Neuronal stem cell (in vitro differentiated cells): ENCODE measurements around the gene ASXL2.

Experiments used
- DNase-seq: peaks from one replicate; pipeline ENCODE4 v3.0.0-alpha.2; 2013; ENCODE audit warnings: low spot score
- H2AFZ ChIP-seq: one replicate; pipeline ENCODE4 v1.6.1; 2013; ENCODE audit warnings: mild to moderate bottlenecking, low read length, inconsistent platforms
- H2AK5ac ChIP-seq: 2 replicates; pipeline ENCODE4 v1.6.1; 2013; ENCODE audit warnings: low read depth, mild to moderate bottlenecking, inconsistent platforms, low read length, moderate library complexity, mixed read lengths
- H2BK120ac ChIP-seq: 2 replicates; pipeline ENCODE4 v1.6.1; 2013; ENCODE audit warnings: low read depth, mild to moderate bottlenecking, inconsistent platforms, low read length, moderate library complexity, mixed read lengths
- H2BK12ac ChIP-seq: one replicate; pipeline ENCODE4 v1.6.1; 2013; ENCODE audit warnings: low read length, inconsistent platforms
- H2BK15ac ChIP-seq: 2 replicates; pipeline ENCODE4 v1.6.1; 2013; ENCODE audit warnings: mild to moderate bottlenecking, low read length, inconsistent platforms, mixed read lengths
- H2BK5ac ChIP-seq: one replicate; pipeline ENCODE4 v1.6.1; 2013; ENCODE audit warnings: inconsistent platforms, mild to moderate bottlenecking, low read length, moderate library complexity
- H3K14ac ChIP-seq: one replicate; pipeline ENCODE4 v1.6.1; 2013; ENCODE audit warnings: low read length, inconsistent platforms
- H3K18ac ChIP-seq: 2 replicates; pipeline ENCODE4 v1.6.1; 2013; ENCODE audit warnings: low read length, inconsistent platforms
- H3K23ac ChIP-seq: 2 replicates; pipeline ENCODE4 v1.6.1; 2013; ENCODE audit warnings: low read depth, mild to moderate bottlenecking, mixed read lengths, low read length, inconsistent platforms; ENCODE audit not compliant: poor library complexity
- H3K27ac ChIP-seq: replicated peaks from 3 replicates; pipeline ENCODE4 v1.5.1; 2013; ENCODE audit warnings: low read length, inconsistent platforms
- H3K27me3 ChIP-seq, 3 experiments: 2 replicates each; pipeline ENCODE4 v1.6.1; 2013; ENCODE audit warnings: low read length in 3 of 3, mild to moderate bottlenecking in 2 of 3, inconsistent platforms in 1 of 3, low read depth in 1 of 3, mixed read lengths in 1 of 3, moderate library complexity in 1 of 3; ENCODE audit not compliant: control insufficient read depth in 3 of 3, insufficient read depth in 3 of 3
- H3K36me3 ChIP-seq, 2 donors: replicated peaks in 1 of 2; 2 replicates each; pipeline ENCODE4 v1.6.1; 2013; ENCODE audit warnings: low read length in 2 of 2; ENCODE audit not compliant: control insufficient read depth in 2 of 2, insufficient read depth in 2 of 2
- H3K4ac ChIP-seq: 2 replicates; pipeline ENCODE4 v1.6.1; 2013; ENCODE audit warnings: inconsistent platforms, mild to moderate bottlenecking, low read length, moderate library complexity
- H3K4me1 ChIP-seq, 2 donors: 1 replicate in 1 of 2; 2 replicates in 1 of 2; pipeline ENCODE4 v1.6.1; 2013; ENCODE audit warnings: low read length in 2 of 2, low read depth in 1 of 2; ENCODE audit not compliant: control insufficient read depth in 2 of 2, insufficient read depth in 1 of 2
- H3K4me2 ChIP-seq: one replicate; pipeline ENCODE4 v1.6.1; 2013; ENCODE audit warnings: mild to moderate bottlenecking, low read length, inconsistent platforms; ENCODE audit not compliant: insufficient read depth, poor library complexity, severe bottlenecking
- H3K4me3 ChIP-seq, 2 donors: 2 replicates each; pipeline ENCODE4 v1.5.1; 2013; ENCODE audit warnings: low read length in 2 of 2, mild to moderate bottlenecking in 2 of 2, inconsistent platforms in 1 of 2, moderate library complexity in 1 of 2
- H3K79me1 ChIP-seq: one replicate; pipeline ENCODE4 v1.6.1; 2013; ENCODE audit warnings: low read depth, mild to moderate bottlenecking, inconsistent platforms, low read length, moderate library complexity
- H3K9ac ChIP-seq: one replicate; pipeline ENCODE4 v1.6.1; 2013; ENCODE audit warnings: mild to moderate bottlenecking, low read depth, low read length, inconsistent platforms; ENCODE audit not compliant: poor library complexity
- H3K9me3 ChIP-seq, 2 donors: replicated peaks in 1 of 2; 2 replicates each; pipeline versions ENCODE3 to v1.6.1; 2013; ENCODE audit warnings: low read length in 2 of 2, mild to moderate bottlenecking in 2 of 2, inconsistent platforms in 1 of 2, low read depth in 1 of 2, mixed read lengths in 1 of 2, moderate library complexity in 1 of 2; ENCODE audit not compliant: control insufficient read depth in 2 of 2, insufficient read depth in 1 of 2
- H4K8ac ChIP-seq: one replicate; pipeline ENCODE4 v1.6.1; 2013; ENCODE audit warnings: low read depth, mild to moderate bottlenecking, inconsistent platforms, low read length, moderate library complexity
- H4K91ac ChIP-seq: one replicate; pipeline ENCODE4 v1.6.1; 2013; ENCODE audit warnings: low read length, low read depth, mild to moderate bottlenecking, inconsistent platforms; ENCODE audit not compliant: poor library complexity
- WGBS, 2 donors: extraction: QIAGEN DNeasy Blood & Tissue Kit; methylation state at CpG; one replicate each; pipeline ENCODE4 v1.1.7; 2013; ENCODE audit warnings: missing lambda C conversion rate in 2 of 2, mixed read lengths in 1 of 2; ENCODE audit not compliant: insufficient read length in 2 of 2, insufficient replicate concordance in 1 of 2; ENCODE audit errors: extremely low coverage in 2 of 2; 5-methylcytosine and 5-hydroxymethylcytosine counted together

ASXL2 gene

GRCh38 chr2:25824718-25825117 is 53.6 kb downstream of the ASXL2 start:
- no peak overlapping the region for H3K14ac ChIP-seq
- H3K18ac ChIP-seq = no peak overlapping the region
- H3K9me3 ChIP-seq = no peaks in the 10 kb centered on the region
- H3K23ac ChIP-seq = no peak overlapping the region
- H2AK5ac ChIP-seq = no peak overlapping the region
- H3K79me1 ChIP-seq = no peaks in the 10 kb centered on the region
- no peak overlapping the region for H2AFZ ChIP-seq
- H3K4me3 ChIP-seq = no peak overlapping the region
- H2BK5ac ChIP-seq = no peak overlapping the region
- no peak overlapping the region for H4K8ac ChIP-seq
- no peak overlapping the region for H3K27ac ChIP-seq
- H3K36me3 ChIP-seq = no peaks in the 10 kb centered on the region
- H3K9ac ChIP-seq = no peak overlapping the region
- peaks cover 0 to under 1% of the 10 kb centered on the region in 2 donors for H3K4me1 ChIP-seq
- no peak overlapping the region for H2BK120ac ChIP-seq
- no CpG with 5 or more reads among the region's 1 CpG for WGBS, 2 donors
- H2BK15ac ChIP-seq = no peak overlapping the region
- H4K91ac ChIP-seq = no peak overlapping the region
- H3K27me3 ChIP-seq = no peaks in the 10 kb centered on the region
- H2BK12ac ChIP-seq = no peak overlapping the region
- H3K4me2 ChIP-seq = no peak overlapping the region
- DNase-seq = no peak
- no peak overlapping the region for H3K4ac ChIP-seq

GRCh38 chr2:25824216-25824615 is 54.1 kb downstream of the ASXL2 start:
- Histone ChIP-seq H4K8ac (no peak overlapping the region), H3K9ac (no peak overlapping the region), H2BK15ac (no peak overlapping the region), H3K18ac (no peak overlapping the region), H2BK120ac (no peak overlapping the region), H3K9me3 (no peaks in the 10 kb centered on the region), H2BK12ac (no peak overlapping the region), H3K36me3 (no peaks in the 10 kb centered on the region), H3K4me3 (no peak overlapping the region), H2AK5ac (no peak overlapping the region), H3K79me1 (no peaks in the 10 kb centered on the region), H3K4me1 (no peaks in the 10 kb centered on the region), H3K4me2 (no peak overlapping the region), H3K4ac (no peak overlapping the region), H2AFZ (no peak overlapping the region), H3K23ac (no peak overlapping the region), H3K27me3 (no peaks in the 10 kb centered on the region), H3K27ac (no peak overlapping the region), H3K14ac (no peak overlapping the region), H4K91ac (no peak overlapping the region), H2BK5ac (no peak overlapping the region)
- no CpG with 5 or more reads among the region's 3 CpGs for WGBS, 2 donors
- DNase-seq = no peak

- Histone ChIP-seq H3K27ac (no peak overlapping the region), H3K9me3 (no peaks in the 10 kb centered on the region), H3K4me2 (no peak overlapping the region), H4K91ac (no peak overlapping the region), H2BK15ac (no peak overlapping the region), H3K4ac (no peak overlapping the region), H4K8ac (no peak overlapping the region), H3K79me1 (no peaks in the 10 kb centered on the region), H3K4me1 (no peaks in the 10 kb centered on the region), H2BK12ac (no peak overlapping the region), H3K18ac (no peak overlapping the region), H2AK5ac (no peak overlapping the region), H2BK5ac (no peak overlapping the region), H3K4me3 (no peak overlapping the region), H3K23ac (no peak overlapping the region), H3K14ac (no peak overlapping the region), H3K36me3 (no peaks in the 10 kb centered on the region), H3K9ac (no peak overlapping the region), H3K27me3 (no peaks in the 10 kb centered on the region), H2BK120ac (no peak overlapping the region), H2AFZ (no peak overlapping the region)
- WGBS, 2 donors = no CpG with 5 or more reads among the region's 30 CpGs
- no peak for DNase-seq
Observed at GRCh38 chr2:25822190-25823117, 55.8 kb downstream of the ASXL2 start.

- no peak for DNase-seq
- Histone ChIP-seq H2BK12ac (no peak overlapping the region), H2AK5ac (no peak overlapping the region), H3K14ac (no peak overlapping the region), H3K36me3 (no peaks in the 10 kb centered on the region), H3K9me3 (no peaks in the 10 kb centered on the region), H3K9ac (no peak overlapping the region), H4K91ac (no peak overlapping the region), H2BK5ac (no peak overlapping the region), H2BK120ac (no peak overlapping the region), H3K27me3 (no peaks in the 10 kb centered on the region), H3K18ac (no peak overlapping the region), H3K4ac (no peak overlapping the region), H3K4me3 (no peak overlapping the region), H4K8ac (no peak overlapping the region), H3K79me1 (no peaks in the 10 kb centered on the region), H3K23ac (no peak overlapping the region), H3K4me1 (no peaks in the 10 kb centered on the region), H2AFZ (no peak overlapping the region), H3K27ac (no peak overlapping the region), H2BK15ac (no peak overlapping the region), H3K4me2 (no peak overlapping the region)
- no CpG with 5 or more reads among the region's 9 CpGs for WGBS, 2 donors
Observed at GRCh38 chr2:25821225-25822056, 56.8 kb downstream of the ASXL2 start.
